SH-SY5Y (cell line): ENCODE results near the gene KIZ.

Experiments used
- GATA2 ChIP-seq: IDR thresholded peaks from 2 replicates; pipeline ENCODE4 v1.6.1; 2011; ENCODE audit warnings: mild to moderate bottlenecking, low read depth, low read length
- GATA3 ChIP-seq: IDR thresholded peaks from 2 replicates; pipeline ENCODE4 v1.6.1; 2011; ENCODE audit warnings: low read depth, mild to moderate bottlenecking, low read length, moderate library complexity

DNA sequence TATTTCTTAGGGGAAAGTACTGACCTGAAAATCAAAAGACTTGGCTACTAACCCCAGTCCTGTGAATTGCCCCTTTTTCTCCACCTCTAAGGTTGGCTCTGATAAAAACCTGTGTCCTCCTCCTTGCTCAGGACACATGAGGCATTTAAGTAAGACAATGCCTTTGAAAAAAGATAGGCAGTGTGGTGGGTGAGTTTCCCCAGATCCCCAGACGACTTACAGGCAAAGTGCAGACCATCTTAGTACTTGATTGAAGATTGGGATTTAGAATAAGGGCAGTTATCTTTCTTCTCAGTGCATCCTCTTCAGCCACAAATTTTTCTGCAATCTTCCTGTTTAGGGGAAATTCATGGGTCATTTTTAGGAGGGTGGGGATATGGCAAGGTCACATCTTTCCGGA lies 87.8 kb downstream of the KIZ start:
- TF ChIP-seq GATA3 (no peak), GATA2 (no peak)
